ENCODE measurements around the gene XAGE1B.
"Not testable (repeated sequence)": the region's sequence is repeated elsewhere in the genome, so short reads cannot be mapped to it uniquely, and the experiment has no call there.

XAGE1B gene

DNA sequence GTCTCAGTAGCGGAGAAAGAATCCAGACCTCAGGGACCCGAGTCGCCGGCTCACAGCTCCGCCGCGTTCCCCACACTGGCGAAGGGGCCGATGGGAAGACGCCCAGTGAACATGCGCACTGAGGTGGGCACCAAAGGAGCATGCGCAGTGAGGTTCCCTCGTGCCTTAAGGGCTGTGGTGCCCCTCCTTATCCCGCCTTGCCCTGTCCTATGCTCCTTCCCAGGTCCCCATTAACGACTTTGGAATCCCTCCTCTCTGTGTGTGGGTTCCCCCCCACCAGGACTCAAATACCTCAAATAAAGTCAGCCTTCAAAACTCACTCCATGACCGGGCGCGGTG, at the start of gene XAGE1B:
Gene XAGE1B (minus strand): TSS at position 77 of the 339 bp plus-strand sequence. CDS start 1,536 bp downstream, outside the sequence.
- not testable (repeated sequence) for DNase-seq (ENCODE audit: low read depth)

DNA sequence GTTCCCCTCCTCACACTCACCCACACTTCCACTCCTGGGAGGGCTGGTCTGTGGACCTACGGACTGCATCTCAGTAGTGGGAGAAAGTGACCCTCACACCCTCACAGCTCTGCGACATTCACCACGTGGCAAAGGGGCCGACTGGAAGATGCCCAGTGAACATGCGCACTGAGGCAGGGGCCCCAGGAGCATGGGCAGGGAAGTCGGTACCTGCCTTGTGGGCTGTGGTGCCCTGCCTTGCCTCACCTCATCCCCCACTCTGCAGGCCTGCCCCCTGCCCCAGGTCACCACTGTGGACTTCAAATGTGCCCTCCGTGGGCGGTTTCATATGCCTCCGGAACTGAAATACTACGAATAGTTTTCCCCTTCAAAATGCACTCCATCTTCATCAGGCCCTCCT, 46.2 kb upstream of the XAGE1B start:
- DNase-seq (ENCODE audit: low read depth), result no peak

GRCh38 chrX:52558140-52558539, 41.3 kb upstream of the XAGE1B start:
- DNase-seq (ENCODE audit: low read depth), result no peak

- DNase-seq (ENCODE audit: low read depth), result no peak
These were observed 39.9 kb upstream of the XAGE1B start for GRCh38 chrX:52556741-52557140.

DNA sequence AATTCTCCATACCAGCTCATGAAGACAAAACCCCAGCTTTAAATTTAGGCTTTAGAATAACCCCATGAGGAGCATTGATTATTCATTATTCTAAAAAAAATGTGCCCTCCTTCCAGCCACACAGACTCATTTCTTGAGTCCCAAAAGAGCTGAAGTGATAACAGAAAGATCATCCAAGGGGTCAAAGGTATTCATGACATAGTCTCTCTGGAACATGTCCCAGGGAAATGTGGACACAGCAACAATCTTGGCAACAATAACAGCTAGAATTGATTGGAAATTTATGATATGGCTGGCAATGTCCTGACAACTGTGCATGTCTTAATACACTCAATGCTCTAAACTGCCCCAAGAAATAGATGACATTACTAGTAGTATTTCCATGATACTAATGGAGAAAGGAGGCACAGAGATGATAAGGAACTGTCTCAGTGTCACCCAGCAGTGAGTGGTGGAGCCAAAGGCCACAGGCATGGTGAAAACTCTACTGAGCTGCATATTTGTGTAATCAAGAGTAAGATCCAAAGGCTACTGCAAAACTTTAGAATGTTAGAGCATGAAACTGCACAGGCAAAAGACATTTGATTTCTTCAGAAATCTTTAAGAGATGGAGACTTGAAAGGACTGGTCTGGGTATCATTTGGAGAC, 37.3 kb upstream of the XAGE1B start:
- DNase-seq (ENCODE audit: low read depth), result no peak

DNA sequence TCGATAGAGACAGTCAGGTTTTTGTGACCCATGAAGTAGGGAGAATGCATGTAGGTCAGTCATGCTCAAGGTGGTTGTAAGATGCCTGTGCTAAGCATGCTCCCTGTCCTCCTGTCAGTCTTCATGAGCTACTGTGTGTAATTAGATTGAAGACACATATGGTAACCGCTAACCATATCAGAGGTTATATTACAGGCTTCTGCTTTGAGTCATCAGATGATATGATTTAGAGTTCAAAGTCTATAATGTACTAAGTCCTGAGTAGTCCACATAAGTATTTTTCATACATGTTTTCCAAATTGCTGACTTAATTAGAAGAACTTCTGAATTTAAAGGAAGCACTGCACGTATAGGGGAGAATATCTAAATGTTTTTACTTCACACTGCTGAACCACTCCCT, 31.9 kb upstream of the XAGE1B start:
- not testable (repeated sequence) for DNase-seq (ENCODE audit: low read depth)

DNA sequence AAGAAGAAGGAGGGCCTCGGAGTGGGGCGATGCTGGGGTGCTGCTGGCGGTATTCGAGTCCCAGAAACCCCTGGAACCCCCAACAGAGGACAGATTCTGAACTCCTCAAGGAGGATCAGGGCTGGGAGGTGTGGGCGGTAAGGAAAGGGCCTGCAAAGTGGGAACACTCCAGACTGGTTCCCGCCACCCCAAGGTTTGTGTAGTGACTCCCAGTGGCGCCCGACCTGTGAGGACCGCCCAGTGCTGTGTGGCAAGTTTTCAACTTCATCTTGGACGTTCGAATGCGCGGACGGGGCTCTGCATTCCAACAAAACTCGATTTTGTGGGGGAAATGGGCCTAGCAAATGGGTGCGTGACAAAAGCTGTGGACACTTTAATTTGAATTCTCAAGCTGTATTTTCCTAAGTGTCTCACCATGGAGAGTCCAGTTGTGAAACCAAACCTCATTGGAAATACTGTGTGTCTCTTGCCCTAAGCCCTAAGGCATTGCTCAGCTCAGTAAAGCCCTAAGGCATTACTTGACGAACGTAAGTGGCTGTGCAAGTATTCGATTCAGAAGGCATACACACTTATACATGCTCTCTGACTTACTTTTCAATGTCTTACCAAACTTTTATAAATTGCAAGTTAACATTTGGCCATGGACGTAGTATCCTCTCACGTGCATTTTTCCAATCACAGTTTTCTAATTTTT, 27.4 kb upstream of the XAGE1B start:
- DNase-seq (ENCODE audit: low read depth), result no peak

DNA sequence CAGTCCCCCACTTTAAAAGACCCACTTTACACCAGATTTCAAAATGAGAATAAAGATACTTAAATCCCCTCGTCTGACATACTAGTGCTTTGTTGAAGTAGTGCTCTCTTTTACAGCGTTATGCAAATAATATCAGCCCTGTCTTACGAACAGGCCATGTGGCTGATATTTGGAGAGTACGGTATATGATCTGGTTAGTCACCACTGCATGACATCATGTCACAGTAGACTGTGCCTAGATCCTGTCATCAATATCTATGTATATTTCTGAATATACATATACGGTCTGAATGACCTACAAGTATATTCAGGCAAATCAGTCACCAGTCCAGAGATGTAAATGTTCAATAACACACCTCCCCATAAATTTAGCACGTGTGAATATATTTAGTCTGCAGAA, 25.4 kb upstream of the XAGE1B start:
- DNase-seq (ENCODE audit: low read depth), result no peak

DNA sequence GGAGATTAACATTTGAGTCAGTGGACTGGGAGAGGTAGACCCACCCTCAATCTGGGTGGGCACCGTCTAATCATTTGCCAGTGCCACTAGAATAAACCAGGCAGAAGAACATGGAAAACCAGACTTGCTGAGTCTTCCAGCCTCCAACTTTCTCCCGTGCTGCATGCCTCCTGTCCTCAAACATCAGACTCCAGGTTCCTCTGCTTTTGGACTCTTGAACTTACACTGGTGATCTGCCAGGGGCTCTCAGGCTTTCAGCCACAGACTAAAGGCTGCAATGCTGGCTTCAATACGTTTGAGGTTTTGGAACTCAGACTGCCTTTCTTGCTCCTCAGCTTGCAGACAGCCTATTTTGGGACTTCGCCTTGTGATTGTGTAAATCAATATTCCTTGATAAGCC, 24.2 kb upstream of the XAGE1B start:
- not testable (repeated sequence) for DNase-seq (ENCODE audit: low read depth)

GRCh38 chrX:52516110-52516986, 515 bp downstream of the XAGE1B start:
- DNase-seq (ENCODE audit: low read depth), result not testable (repeated sequence)

- DNase-seq (ENCODE audit: low read depth), result not testable (repeated sequence)
These were observed 5.7 kb downstream of the XAGE1B start for GRCh38 chrX:52511126-52511525.

- DNase-seq (ENCODE audit: low read depth), result no peak
These were observed 6.9 kb downstream of the XAGE1B start for GRCh38 chrX:52509916-52510315.

DNA sequence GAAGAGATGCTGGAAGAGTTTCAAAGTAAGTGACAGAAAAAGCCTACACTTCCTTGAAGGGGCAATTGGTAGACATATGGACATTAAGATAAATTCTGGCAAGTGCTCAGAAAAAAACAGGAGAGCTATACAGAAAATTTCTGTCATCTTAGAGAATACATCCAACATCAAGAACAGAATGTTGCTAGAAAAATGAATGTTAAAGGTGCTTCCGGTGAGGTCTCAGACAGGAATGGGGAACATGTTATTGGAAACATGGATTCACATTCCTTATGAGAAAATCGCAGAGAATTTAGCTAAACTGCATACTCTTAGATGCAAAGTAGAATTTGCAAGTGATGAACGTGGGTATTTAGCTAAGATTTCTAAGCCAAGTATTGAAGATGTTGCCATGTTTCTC, 9.5 kb downstream of the XAGE1B start:
- DNase-seq (ENCODE audit: low read depth), result no peak

DNA sequence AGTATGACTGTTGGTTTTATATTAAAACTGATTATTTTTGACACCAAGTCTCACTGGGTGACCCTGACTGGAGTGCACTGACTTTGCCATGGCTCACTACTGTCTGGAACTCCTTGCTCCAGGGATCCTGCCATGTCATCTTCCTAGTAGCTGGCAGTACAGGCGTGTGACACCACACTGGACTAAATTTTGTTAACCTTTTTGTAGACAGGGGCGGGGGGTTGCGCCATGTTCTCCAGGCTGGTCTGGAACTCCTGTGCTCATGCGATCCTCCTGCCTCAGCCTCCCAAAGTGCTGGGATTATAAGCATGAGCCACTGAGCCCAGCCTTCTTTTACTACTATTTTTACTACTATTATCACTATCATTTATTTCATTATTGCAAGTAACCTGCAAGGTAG, 12.3 kb downstream of the XAGE1B start:
- DNase-seq (ENCODE audit: low read depth), result no peak

DNA sequence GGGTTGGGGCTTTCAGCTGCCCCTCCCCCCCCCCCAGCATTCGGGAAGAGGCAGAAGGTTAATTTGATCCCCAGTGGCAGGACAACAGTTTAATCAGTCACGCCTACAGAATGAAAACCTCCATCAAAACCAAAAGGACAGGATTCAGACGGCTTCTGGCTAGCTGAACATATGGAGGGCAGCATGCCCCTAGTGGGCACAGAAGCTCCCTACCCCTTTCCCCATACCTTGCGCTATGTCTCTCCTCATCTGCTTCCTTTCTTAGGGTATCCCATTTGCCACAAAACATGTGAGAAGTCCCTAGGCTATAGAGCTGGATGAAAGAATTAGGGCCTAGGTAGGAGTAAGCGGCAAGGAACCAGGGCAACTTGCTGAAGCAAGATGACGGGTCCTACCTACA, 15.5 kb downstream of the XAGE1B start:
- DNase-seq (ENCODE audit: low read depth), result not testable (repeated sequence)

- DNase-seq (ENCODE audit: low read depth), result not testable (repeated sequence)
These were observed 20.5 kb downstream of the XAGE1B start for GRCh38 chrX:52496419-52496772.

- DNase-seq (ENCODE audit: low read depth), result not testable (repeated sequence)
These were observed 21.1 kb downstream of the XAGE1B start, which contains the start of gene XAGE1A for GRCh38 chrX:52495545-52496418. Gene XAGE1A, plus strand, starts transcription at chrX:52495808. Its CDS starts 1,554 bp downstream, at chrX:52497362.

DNA sequence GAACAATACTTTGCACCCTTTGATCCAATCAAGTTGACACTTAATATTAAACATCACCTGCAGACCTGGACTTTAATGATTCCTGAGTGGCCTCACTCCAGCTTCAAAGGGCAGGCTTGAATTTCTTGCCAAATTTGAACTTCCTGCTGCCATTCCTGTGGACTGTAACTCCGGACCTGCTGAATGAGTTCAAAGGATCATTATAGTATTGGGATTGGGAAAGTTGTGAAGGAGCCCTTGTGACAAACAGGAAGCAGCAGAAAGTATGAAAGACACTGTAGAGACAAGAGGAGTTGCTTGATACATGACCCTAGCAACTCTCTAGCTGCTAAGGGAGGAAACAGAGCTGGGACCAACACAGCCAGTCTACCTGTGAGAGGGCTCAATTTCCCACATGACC, 45.6 kb downstream of the XAGE1B start:
- DNase-seq (ENCODE audit: low read depth), result not testable (repeated sequence)

All from EH (cell line).